Kidney epithelial cell (primary cell): ENCODE data around the gene BBIP1. TPM values are rescaled to one million over a fixed set of nuclear protein-coding genes. Genes with fewer than 3 reads are reported as not detected.

Experiments
- DNase-seq: peaks from one replicate; pipeline ENCODE4 v3.0.0-alpha.2; 2010; ENCODE audit warnings: low read depth
- H3K27me3 ChIP-seq: 2 replicates; pipeline ENCODE4 v1.6.0; 2011; ENCODE audit warnings: low read length; ENCODE audit not compliant: control insufficient read depth, insufficient read depth
- H3K36me3 ChIP-seq: 2 replicates; pipeline ENCODE4 v1.5.1; 2011; ENCODE audit warnings: low read length; ENCODE audit not compliant: control insufficient read depth, insufficient read depth
- H3K4me3 ChIP-seq: 2 replicates; pipeline ENCODE4 v1.5.1; 2011; ENCODE audit warnings: low read depth, mild to moderate bottlenecking, control low read depth, low read length
- total RNA-seq: library from RNA; depleted of rRNA; stranded (reverse); fragments of >200 nt; gene quantifications from 2 replicates; pipeline ENCODE4 v1.2.3, GENCODE V29; 2015
- TF ChIP-seq, protein P1 (sequence below): IDR thresholded peaks from 2 replicates; pipeline ENCODE4 v1.5.1; 2011; ENCODE audit warnings: mild to moderate bottlenecking, moderate library complexity, low read length, control low read depth, inconsistent platforms; ENCODE audit not compliant: insufficient read depth, poor library complexity, severe bottlenecking

BBIP1 gene
- total RNA-seq, 1 donor from 2014 or later = 24.7 TPM

DNA sequence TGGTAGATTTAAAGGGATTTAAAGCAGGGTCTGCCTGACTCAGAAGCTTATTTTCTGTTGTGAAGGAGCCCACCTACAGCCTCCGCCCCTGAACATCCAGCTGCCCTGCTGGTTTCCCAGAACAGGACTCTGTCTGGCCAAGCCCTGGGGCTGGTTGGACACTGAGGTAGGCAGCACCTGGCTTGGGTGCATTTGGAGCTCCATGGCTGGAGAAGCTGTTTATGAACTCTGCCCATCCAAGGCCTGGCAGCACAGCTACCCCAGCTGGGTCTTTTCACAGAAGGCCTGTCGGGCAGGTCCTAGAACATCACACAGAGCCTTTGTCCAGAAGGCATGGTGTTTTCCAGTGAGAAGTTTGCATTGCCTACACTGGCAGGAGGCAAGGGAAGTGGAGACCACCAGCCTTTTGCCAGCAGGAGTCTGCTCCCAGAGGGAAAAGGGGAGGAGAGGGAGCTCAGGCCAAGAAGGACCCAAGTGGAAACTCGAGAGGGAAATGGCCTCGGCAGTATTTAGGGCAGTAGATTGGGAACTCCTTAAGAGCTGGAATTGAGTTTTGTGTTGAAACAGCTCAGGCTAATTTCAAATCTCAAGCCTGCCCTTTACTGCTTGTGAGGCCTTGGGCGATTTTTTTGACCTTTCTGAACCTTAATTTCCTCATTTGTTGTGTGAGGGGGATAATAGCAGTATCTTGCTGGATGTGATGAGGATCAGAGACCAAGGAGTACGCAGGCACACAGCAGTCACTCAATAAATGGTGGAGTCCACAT lies 59.6 kb downstream of the BBIP1 start:
- Histone ChIP-seq H3K36me3 (no peaks in the 10 kb centered on the region), H3K27me3 (no peaks in the 10 kb centered on the region)

DNA sequence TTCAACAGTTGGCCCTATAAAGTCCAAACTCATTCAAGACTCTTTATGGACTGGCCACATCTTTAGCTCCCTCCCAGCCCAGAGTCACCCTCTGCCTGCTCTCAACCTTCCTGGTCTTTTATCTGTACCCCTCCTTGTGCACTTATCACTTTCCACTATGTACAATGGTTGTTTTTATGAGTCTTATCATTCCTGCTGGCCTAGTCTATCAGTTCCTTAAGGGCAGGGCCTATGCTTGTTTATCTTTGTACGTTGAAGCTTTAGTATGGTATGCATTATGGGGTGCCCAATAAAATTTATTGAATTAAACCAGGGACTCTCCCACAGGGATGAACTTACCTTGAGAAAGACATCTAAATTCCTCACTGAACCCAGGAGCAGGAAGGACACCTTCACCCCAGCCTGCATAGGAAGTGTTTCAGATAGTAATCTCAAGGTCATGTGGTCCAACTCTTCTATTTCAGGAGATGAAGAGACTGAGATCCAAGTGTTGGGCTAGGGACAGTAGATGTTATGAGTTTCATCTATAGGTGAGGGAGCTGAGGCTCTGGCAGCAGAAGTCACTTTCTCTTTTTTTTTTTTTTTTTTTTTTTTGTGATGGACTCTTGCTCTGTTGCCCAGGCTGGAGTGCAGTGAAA lies 60.6 kb downstream of the BBIP1 start:
- Histone ChIP-seq H3K36me3 (no peaks in the 10 kb centered on the region), H3K27me3 (no peaks in the 10 kb centered on the region), H3K4me3 (no peak overlapping the region)
- DNase-seq = no peak
- TF ChIP-seq, protein P1, sequence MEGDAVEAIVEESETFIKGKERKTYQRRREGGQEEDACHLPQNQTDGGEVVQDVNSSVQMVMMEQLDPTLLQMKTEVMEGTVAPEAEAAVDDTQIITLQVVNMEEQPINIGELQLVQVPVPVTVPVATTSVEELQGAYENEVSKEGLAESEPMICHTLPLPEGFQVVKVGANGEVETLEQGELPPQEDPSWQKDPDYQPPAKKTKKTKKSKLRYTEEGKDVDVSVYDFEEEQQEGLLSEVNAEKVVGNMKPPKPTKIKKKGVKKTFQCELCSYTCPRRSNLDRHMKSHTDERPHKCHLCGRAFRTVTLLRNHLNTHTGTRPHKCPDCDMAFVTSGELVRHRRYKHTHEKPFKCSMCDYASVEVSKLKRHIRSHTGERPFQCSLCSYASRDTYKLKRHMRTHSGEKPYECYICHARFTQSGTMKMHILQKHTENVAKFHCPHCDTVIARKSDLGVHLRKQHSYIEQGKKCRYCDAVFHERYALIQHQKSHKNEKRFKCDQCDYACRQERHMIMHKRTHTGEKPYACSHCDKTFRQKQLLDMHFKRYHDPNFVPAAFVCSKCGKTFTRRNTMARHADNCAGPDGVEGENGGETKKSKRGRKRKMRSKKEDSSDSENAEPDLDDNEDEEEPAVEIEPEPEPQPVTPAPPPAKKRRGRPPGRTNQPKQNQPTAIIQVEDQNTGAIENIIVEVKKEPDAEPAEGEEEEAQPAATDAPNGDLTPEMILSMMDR = no peak

More for the DNA sequence above, 59.6 kb downstream of the BBIP1 start:
- H3K4me3 ChIP-seq = no peak overlapping the region
- DNase-seq = no peak
- TF ChIP-seq, protein P1 = no peak

DNA sequence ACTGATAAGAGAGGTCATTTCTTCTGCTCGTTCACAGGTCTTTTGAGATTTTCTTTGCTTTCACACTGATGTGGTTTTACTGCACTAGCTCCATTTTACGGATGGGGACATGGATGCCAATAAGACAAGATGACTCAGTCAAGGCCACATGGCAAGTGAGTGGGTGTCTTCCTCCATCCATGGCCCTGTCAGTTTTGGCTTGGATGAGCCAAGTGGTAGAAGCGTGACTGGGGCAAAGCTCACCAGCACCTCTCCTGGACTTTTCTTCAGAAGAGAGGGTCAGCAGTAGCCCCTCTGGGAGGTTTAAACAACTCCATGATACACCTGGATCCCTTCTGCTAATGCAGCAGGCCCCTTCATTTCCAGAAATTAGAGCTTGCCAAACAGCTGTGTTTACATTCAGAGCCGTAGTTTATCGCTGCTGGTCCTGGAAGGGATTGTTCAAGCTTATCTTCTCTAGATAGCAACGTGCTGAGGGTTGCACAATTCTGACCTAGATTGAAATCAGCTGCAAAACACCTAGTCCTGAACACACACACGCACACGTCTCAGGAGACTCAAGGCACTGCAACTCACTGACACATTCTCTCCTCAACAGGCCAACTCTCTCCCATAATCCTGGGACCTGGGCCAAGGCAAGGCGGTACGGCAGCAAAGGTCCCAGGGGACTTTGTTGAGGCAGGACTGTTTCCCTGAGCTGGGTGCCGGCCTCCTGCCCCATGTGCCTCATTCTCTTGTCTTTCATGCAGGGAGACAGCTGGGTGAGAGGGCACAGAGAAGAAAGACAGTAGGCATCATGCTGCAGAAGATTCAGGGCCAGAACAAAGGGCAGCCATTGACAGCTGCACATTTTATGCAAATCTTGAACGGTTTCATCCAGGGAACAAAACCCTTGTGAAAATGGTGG lies 61.5 kb downstream of the BBIP1 start:
- Histone ChIP-seq H3K36me3 (no peaks in the 10 kb centered on the region), H3K27me3 (no peaks in the 10 kb centered on the region), H3K4me3 (no peak overlapping the region)
- no peak for DNase-seq
- TF ChIP-seq, protein P1 = no peak

DNA sequence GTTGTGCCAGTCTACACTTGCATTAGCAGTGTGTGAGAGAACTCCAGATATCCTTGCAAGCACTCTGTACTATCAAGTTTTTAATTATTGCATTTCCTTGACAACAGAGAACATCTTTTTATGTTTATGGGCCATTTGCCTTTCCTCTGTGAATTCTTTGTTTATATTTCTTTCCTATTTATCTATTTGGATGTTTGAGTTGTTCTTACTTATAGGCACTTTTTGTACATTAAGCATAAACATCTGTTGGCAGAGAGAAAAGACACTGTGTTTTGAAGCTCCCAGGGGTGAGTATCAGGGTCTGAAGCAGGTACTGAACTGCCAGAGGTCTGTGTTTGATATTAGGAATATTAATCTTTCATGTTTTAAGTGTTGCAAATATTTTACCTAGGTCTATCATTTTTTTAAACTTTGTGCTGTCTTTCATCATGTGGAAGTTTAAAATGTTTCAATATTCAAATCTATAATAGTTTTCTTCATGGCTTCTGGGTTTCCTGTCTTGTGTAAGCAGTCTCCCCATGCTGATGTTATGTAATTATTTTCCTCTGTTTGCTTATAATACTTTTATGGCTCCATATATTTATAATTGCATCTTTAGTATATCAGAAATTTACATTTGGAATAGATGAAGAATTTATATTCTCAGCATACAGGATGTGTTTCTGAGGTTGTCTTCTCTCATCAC lies 64.9 kb downstream of the BBIP1 start:
- DNase-seq = no peak
- Histone ChIP-seq H3K27me3 (no peaks in the 10 kb centered on the region), H3K36me3 (no peaks in the 10 kb centered on the region), H3K4me3 (no peak overlapping the region)
- TF ChIP-seq, protein P1 = no peak

DNA sequence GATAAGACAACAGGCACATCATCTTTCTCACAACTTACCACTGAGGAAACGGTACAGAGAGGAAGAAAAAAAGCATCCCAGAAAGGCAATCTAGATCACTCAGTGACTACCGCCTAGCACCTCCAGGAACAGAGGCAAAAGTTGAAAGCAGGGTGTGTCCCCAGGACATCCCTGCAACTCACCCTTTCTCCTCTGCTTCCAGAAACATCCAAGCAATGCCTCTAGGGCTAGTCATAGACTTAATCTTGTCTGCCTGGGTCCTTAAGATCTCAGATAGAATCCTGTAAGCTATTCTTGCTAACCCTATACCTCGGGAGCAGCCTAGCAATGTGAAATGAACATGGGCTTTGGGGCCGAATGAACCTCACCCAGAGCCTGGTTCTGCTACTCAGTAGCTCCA lies 66.0 kb downstream of the BBIP1 start:
- DNase-seq = no peak
- TF ChIP-seq, protein P1 = no peak
- no peak overlapping the region for H3K4me3 ChIP-seq
- H3K27me3 ChIP-seq = no peaks in the 10 kb centered on the region
- no peaks in the 10 kb centered on the region for H3K36me3 ChIP-seq
